Astrocyte (in vitro differentiated cells and primary cell): ENCODE measurements around the gene ZP2. TPM values are rescaled to one million over a fixed set of nuclear protein-coding genes. Genes with fewer than 3 reads are reported as not detected.

Source experiments
- DNase-seq: peaks from one replicate; pipeline ENCODE4 v3.0.0-alpha.2; 2010; ENCODE audit warnings: low read depth
- FAIRE-seq: peaks from 2 replicates; lab custom pipeline; 2011; peaks lifted over from hg19 to GRCh38; lab: Jason Lieb, UNC
- H2AFZ ChIP-seq: 2 replicates; pipeline ENCODE4 v1.6.0; 2012; ENCODE audit warnings: low read depth, low read length, inconsistent platforms
- H3K27ac ChIP-seq: 2 replicates; pipeline ENCODE4 v1.5.1; 2011; ENCODE audit warnings: low read depth, low read length, inconsistent platforms
- H3K27me3 ChIP-seq: 2 replicates; pipeline ENCODE4 v1.6.0; 2011; ENCODE audit warnings: low read length, inconsistent platforms; ENCODE audit not compliant: insufficient read depth
- H3K36me3 ChIP-seq: 2 replicates; pipeline ENCODE4 v1.5.1; 2011; ENCODE audit warnings: low read length, inconsistent platforms; ENCODE audit not compliant: insufficient read depth
- H3K4me1 ChIP-seq: 2 replicates; pipeline ENCODE4 v1.5.1; 2011; ENCODE audit warnings: low read length, inconsistent platforms; ENCODE audit not compliant: insufficient read depth
- H3K4me2 ChIP-seq: 2 replicates; pipeline ENCODE4 v1.6.0; 2012; ENCODE audit warnings: low read length, inconsistent platforms
- H3K4me3 ChIP-seq: 2 replicates; pipeline ENCODE4 v1.5.1; 2011; ENCODE audit warnings: low read depth, mild to moderate bottlenecking, low read length, inconsistent platforms; ENCODE audit not compliant: insufficient read depth
- H3K79me2 ChIP-seq: 2 replicates; pipeline ENCODE4 v1.6.0; 2012; ENCODE audit warnings: mild to moderate bottlenecking, low read length, inconsistent platforms; ENCODE audit not compliant: insufficient read depth
- H3K9ac ChIP-seq: 2 replicates; pipeline ENCODE4 v1.6.0; 2012; ENCODE audit warnings: mild to moderate bottlenecking, low read length, inconsistent platforms
- H3K9me3 ChIP-seq: 2 replicates; pipeline ENCODE4 v1.5.1; 2012; ENCODE audit warnings: low read depth, mild to moderate bottlenecking, low read length, inconsistent platforms; ENCODE audit not compliant: insufficient read depth
- H4K20me1 ChIP-seq: 2 replicates; pipeline ENCODE4 v1.6.0; 2012; ENCODE audit warnings: low read length, inconsistent platforms; ENCODE audit not compliant: insufficient read depth
- H3K27ac Mint-ChIP-seq: one replicate; pipeline ENCODE4 v1.8.0; 2021; ENCODE audit warnings: mild to moderate bottlenecking, mixed read lengths; ENCODE audit not compliant: unreplicated experiment
- H3K27me3 Mint-ChIP-seq: one replicate; pipeline ENCODE4 v1.8.0; 2021; ENCODE audit warnings: low read depth, mixed read lengths; ENCODE audit not compliant: unreplicated experiment
- H3K36me3 Mint-ChIP-seq: one replicate; pipeline ENCODE4 v1.8.0; 2021; ENCODE audit warnings: low read depth, mixed read lengths; ENCODE audit not compliant: unreplicated experiment
- H3K4me1 Mint-ChIP-seq: one replicate; pipeline ENCODE4 v1.8.0; 2021; ENCODE audit warnings: low read depth, mixed read lengths; ENCODE audit not compliant: unreplicated experiment
- H3K4me3 Mint-ChIP-seq: one replicate; pipeline ENCODE4 v1.8.0; 2021; ENCODE audit warnings: mild to moderate bottlenecking, moderate library complexity, mixed read lengths; ENCODE audit not compliant: unreplicated experiment
- H3K9me3 Mint-ChIP-seq: one replicate; pipeline ENCODE4 v1.8.0; 2021; ENCODE audit warnings: mild to moderate bottlenecking, mixed read lengths; ENCODE audit not compliant: unreplicated experiment
- EZH2 ChIP-seq: IDR thresholded peaks from 2 replicates; pipeline ENCODE4 v1.6.1; 2012; ENCODE audit warnings: mild to moderate bottlenecking, low read length, inconsistent platforms; ENCODE audit not compliant: insufficient read depth
- total RNA-seq: library from RNA; stranded (reverse); gene quantifications from 2 replicates; pipeline ENCODE4 v1.2.1, GENCODE V29; 2021
- TF ChIP-seq, protein P1 (sequence below): IDR thresholded peaks from 2 replicates; pipeline ENCODE4 v1.5.1; 2011; ENCODE audit warnings: low read depth, mild to moderate bottlenecking, inconsistent platforms, low read length, moderate library complexity; ENCODE audit not compliant: insufficient read depth

The ZP2 gene
- total RNA-seq, 1 donor from 2014 or later, result not detected

DNA sequence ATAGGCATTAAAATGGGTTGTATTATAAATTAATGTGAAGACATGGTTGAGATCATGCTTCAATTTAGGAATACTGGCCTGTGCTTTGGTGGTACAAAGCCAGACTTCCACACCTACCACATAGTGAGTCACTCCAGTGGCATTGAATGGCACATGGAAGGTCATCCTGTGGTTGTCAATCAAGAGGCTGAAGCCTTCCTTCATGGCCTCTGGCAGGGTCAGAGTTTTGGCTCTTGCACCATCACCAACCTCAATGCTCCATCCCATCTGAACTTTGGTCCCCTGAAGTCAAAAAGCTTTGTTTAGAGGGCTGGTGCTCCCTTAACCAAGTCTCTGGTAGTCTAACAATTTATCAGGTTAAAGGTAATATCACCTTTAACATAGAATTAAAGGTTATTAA lies 6.1 kb downstream of the ZP2 start:
- H3K79me2 ChIP-seq, result no peaks in the 10 kb centered on the region
- H3K27me3 Mint-ChIP-seq, result peaks cover 47% of the 10 kb centered on the region
- H3K9ac ChIP-seq, result no peak overlapping the region
- H3K27me3 ChIP-seq, result peaks cover 30% of the 10 kb centered on the region
- H3K4me2 ChIP-seq, result no peak overlapping the region
- H3K9me3 ChIP-seq, result no peaks in the 10 kb centered on the region
- no peaks in the 10 kb centered on the region for H3K4me1 Mint-ChIP-seq
- no peak overlapping the region for H2AFZ ChIP-seq
- no peak overlapping the region for H3K27ac Mint-ChIP-seq
- no peak overlapping the region for H3K4me3 Mint-ChIP-seq
- no peak for FAIRE-seq
- no peaks in the 10 kb centered on the region for H3K9me3 Mint-ChIP-seq
- no peak for TF ChIP-seq EZH2
- TF ChIP-seq, protein P1, sequence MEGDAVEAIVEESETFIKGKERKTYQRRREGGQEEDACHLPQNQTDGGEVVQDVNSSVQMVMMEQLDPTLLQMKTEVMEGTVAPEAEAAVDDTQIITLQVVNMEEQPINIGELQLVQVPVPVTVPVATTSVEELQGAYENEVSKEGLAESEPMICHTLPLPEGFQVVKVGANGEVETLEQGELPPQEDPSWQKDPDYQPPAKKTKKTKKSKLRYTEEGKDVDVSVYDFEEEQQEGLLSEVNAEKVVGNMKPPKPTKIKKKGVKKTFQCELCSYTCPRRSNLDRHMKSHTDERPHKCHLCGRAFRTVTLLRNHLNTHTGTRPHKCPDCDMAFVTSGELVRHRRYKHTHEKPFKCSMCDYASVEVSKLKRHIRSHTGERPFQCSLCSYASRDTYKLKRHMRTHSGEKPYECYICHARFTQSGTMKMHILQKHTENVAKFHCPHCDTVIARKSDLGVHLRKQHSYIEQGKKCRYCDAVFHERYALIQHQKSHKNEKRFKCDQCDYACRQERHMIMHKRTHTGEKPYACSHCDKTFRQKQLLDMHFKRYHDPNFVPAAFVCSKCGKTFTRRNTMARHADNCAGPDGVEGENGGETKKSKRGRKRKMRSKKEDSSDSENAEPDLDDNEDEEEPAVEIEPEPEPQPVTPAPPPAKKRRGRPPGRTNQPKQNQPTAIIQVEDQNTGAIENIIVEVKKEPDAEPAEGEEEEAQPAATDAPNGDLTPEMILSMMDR, result no peak
- H3K36me3 Mint-ChIP-seq, result no peaks in the 10 kb centered on the region
- no peak overlapping the region for H3K4me3 ChIP-seq
- no peak for DNase-seq
- no peak overlapping the region for H3K27ac ChIP-seq
- H3K36me3 ChIP-seq, result no peaks in the 10 kb centered on the region
- no peaks in the 10 kb centered on the region for H4K20me1 ChIP-seq
- no peaks in the 10 kb centered on the region for H3K4me1 ChIP-seq

DNA sequence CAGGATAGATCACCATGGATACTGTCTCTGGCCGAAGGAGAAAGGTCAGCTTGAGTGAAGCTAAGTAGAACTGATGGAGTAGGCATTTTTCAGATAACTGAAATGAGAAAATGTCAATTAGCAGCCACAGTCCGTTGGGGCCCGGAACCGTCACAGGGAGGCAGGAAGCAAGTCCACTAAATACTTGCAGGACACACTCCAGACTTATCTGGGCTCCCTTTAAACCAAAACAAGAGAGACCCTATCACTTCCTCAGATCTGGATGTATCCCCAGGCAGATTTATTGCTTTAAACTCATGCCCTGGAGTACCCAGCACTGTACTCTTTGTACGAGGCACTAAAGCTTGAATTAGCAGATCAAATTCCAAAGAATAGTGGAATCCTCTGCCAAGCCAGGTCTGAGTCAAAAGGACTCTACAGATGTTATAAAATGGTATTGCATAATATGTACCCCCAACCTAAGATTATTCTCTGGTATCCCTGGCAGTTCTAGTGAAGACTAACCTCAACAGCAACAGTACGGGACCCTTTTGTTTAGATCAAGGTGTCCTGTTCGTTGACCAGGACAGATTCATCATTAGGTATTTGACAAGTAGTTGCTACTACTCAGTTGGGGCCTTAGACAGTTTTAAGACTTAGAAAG lies 8.1 kb downstream of the ZP2 start:
- peaks cover 30% of the 10 kb centered on the region for H3K27me3 ChIP-seq
- H3K9ac ChIP-seq, result no peak overlapping the region
- DNase-seq, result no peak
- H3K36me3 Mint-ChIP-seq, result no peaks in the 10 kb centered on the region
- H3K4me3 ChIP-seq, result no peak overlapping the region
- H3K4me3 Mint-ChIP-seq, result no peak overlapping the region
- H3K4me1 ChIP-seq, result no peaks in the 10 kb centered on the region
- H3K9me3 ChIP-seq, result no peaks in the 10 kb centered on the region
- no peak overlapping the region for H3K27ac ChIP-seq
- H3K27me3 Mint-ChIP-seq, result peaks cover 49% of the 10 kb centered on the region
- no peak overlapping the region for H2AFZ ChIP-seq
- H4K20me1 ChIP-seq, result no peaks in the 10 kb centered on the region
- H3K36me3 ChIP-seq, result no peaks in the 10 kb centered on the region
- H3K9me3 Mint-ChIP-seq, result no peaks in the 10 kb centered on the region
- TF ChIP-seq EZH2, result no peak
- TF ChIP-seq, protein P1, result no peak
- H3K79me2 ChIP-seq, result no peaks in the 10 kb centered on the region
- H3K4me2 ChIP-seq, result no peak overlapping the region
- H3K4me1 Mint-ChIP-seq, result no peaks in the 10 kb centered on the region
- H3K27ac Mint-ChIP-seq, result no peak overlapping the region
- FAIRE-seq, result no peak

DNA sequence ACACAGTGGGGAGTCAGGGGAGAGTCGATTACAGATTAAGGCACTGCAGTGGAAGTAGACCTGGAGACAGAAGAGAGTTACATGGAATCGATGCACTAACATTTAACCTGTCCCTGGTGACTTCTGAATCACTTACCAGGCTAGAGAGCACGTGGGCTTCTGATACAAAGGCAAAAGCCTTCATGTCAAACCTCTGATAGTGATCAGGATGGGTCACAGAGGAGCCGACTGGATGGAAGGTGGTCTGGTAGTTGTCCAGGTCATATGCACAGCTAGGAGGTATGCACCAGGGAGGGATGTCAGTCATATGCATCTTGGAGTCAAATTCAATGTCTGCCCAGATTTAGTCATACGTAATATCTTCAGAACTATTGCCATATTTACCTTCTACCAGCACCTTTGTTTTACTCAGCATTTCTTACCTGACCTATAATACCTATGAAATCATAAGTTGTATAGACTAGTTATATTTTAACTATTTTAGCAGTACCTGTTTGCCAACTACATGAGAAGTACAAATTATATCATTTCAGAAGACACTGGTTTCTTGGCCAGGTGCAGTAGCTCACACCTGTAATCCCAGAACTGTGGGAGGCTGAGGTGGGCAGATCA lies 11.7 kb downstream of the ZP2 start:
- Mint-ChIP-seq H3K27me3 (peaks cover 48% of the 10 kb centered on the region), H3K4me1 (no peaks in the 10 kb centered on the region), H3K4me3 (no peak overlapping the region), H3K27ac (no peak overlapping the region), H3K36me3 (no peaks in the 10 kb centered on the region), H3K9me3 (no peaks in the 10 kb centered on the region)
- Histone ChIP-seq H3K4me2 (no peak overlapping the region), H3K4me3 (no peak overlapping the region), H3K36me3 (no peaks in the 10 kb centered on the region), H4K20me1 (no peaks in the 10 kb centered on the region), H3K9ac (no peak overlapping the region), H3K27me3 (peaks cover 42% of the 10 kb centered on the region), H3K79me2 (no peaks in the 10 kb centered on the region), H3K27ac (no peak overlapping the region), H3K4me1 (no peaks in the 10 kb centered on the region), H3K9me3 (no peaks in the 10 kb centered on the region), H2AFZ (no peak overlapping the region)
- FAIRE-seq, result no peak
- no peak for DNase-seq
- TF ChIP-seq, protein P1, result no peak
- no peak for TF ChIP-seq EZH2
